HG03064 (cell line): ENCODE measurements around the gene FEM1B.

ENCODE experiments used
- ATAC-seq: cut with Tn5 transposase; IDR thresholded peaks from one replicate; pipeline ENCODE4 v1.9.1; 2021; ENCODE audit warnings: low read depth; ENCODE audit not compliant: unreplicated experiment

FEM1B gene

DNA sequence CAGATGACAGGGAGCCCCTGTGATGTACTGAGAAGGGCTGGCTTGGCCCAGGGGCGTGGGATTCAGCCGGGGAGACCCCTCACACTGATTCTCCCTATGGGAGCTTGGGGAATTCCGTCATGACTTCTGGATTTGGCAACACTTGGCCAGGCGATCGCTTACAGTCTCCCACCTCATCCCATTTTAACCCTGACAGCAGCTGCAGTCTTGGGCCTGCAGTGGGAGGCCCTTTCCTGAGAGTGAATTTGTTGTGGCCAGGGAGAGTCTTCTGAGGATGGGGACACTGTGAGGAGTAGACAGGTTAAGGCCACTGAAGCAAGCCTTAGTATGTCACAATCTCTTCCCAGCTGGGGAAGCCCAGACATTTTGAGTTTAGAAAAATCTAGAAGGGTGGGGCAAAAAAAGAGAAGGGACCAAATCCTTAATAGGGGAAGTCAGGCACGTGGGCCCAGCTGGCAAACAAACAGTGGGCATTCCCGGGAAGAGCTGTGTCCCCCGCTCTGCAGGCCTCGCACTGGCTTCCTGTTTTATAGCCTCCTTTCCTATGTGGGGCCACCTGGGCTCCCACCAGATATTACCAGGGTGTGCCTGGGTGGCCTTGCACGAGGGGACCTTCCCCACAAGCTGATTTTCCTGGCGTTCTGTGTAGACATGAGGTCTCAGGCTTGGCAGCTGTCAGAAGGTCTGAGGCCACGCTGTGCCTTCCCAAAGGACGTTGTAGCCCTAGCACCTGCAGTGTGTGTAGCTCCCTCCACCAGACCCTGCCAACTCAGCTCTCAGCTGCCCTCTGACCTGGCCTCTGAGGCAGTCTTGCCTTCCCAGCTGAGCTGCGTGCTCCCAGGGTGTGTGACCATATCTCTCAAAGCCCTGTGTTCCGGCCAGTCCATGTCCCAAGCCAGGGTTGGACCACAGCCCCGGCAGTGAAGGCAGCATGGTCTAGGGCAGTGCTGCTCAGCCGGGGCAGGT lies 64.5 kb downstream of the FEM1B start:
- no peak for ATAC-seq

DNA sequence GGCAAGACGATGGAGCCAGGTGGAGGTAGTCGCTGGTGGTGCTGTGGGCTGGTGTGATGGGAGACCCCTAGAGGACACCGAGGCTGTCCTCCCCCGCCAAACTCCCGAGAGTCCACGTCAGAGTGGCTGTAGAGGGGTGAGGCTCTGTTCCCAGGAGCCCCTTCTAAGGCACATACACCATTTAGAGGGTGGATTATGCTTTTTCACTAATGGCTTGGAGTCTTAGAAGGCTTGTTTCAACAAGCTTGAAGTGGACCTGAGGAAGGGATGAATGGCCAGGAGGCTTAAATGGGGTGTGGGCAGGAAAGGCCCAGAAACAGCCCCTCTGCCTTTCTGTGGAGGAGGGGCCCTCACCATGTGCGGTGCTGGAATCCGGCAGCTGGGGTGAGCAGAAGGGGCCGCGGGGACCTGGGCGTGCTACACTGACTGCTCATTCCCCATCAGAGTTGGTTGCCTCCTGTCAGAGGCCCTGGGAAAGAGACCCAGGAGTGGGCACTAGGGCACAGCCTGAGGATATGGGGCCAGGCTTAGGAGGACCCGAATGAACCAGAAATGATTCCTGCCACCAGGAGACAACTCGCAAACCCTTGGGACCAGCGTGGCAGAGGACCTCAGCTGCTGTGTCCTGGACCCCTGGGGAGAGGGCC lies 66.2 kb downstream of the FEM1B start:
- ATAC-seq: no peak

DNA sequence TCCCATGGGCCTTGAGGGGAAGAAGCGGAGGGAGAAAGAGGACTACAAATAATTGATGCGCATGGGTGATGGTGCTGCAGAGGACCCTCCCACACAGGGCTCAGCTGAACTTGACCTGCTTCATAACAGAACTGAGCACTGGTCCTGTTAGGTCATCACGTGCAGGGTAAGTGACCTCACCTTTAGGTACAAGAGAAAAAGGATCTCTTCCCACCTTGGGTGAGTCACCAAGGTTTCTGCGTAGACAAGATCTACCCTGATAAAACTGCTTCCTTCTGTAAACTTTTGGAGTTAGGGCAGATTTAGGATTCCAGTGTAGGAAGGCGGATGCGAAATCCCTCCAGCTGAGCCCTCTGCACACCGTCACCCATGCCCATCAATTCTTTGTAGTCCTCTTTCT lies 67.1 kb downstream of the FEM1B start:
- ATAC-seq: no peak
